Measurements from ENCODE around the gene ALPG.
"Not testable (repeated sequence)": the region's sequence is repeated elsewhere in the genome, so short reads cannot be mapped to it uniquely, and the experiment has no call there.

Gene ALPG

GRCh38 chr2:232444409-232445148, 37.9 kb downstream of the ALPG start:
- Histone ChIP-seq H3K4me2 (ENCODE audit: low read depth, low read length, poor library complexity, severe bottlenecking) (no peak overlapping the region), H3K27ac (ENCODE audit: low read depth, low read length) (no peak overlapping the region), H3K4me3 (ENCODE audit: insufficient read depth, low read length, poor library complexity, severe bottlenecking) (no peak overlapping the region)

GRCh38 chr2:232445149-232445885, 38.7 kb downstream of the ALPG start:
- not testable (repeated sequence) for H3K4me2 ChIP-seq (ENCODE audit: low read depth, low read length, poor library complexity, severe bottlenecking); H3K27ac ChIP-seq (ENCODE audit: low read depth, low read length); H2AFZ ChIP-seq (ENCODE audit: low read depth, low read length, severe bottlenecking); H3K9ac ChIP-seq (ENCODE audit: low read length); H3K9me3 ChIP-seq (ENCODE audit: insufficient read depth, low read length); H3K79me2 ChIP-seq (ENCODE audit: insufficient read depth, low read length); H3K36me3 ChIP-seq (ENCODE audit: low read length); H3F3A ChIP-seq (ENCODE audit: insufficient read depth); H3K9me2 ChIP-seq (replicated peaks; ENCODE audit: insufficient read depth, low read length); H3K4me3 ChIP-seq (ENCODE audit: insufficient read depth, low read length, poor library complexity, severe bottlenecking); H4K20me1 ChIP-seq (ENCODE audit: low read depth, low read length); H3K27me3 ChIP-seq (ENCODE audit: low read length)

More at GRCh38 chr2:232444409-232445148, 37.9 kb downstream of the ALPG start:
- H4K20me1 ChIP-seq (ENCODE audit: low read depth, low read length) = no peaks in the 10 kb centered on the region
- H3F3A ChIP-seq (ENCODE audit: insufficient read depth) = no peaks in the 10 kb centered on the region
- H3K27me3 ChIP-seq (ENCODE audit: low read length) = no peaks in the 10 kb centered on the region
- no peaks in the 10 kb centered on the region for H3K9me3 ChIP-seq (ENCODE audit: insufficient read depth, low read length)
- no peaks in the 10 kb centered on the region for H3K9me2 ChIP-seq (replicated peaks; ENCODE audit: insufficient read depth, low read length)
- TF ChIP-seq EZH2phosphoT487 (conservative IDR thresholded peaks at IDR 0.05; ENCODE audit: low read length) (no peak), CTCF (IDR thresholded peaks at IDR 0.05; ENCODE audit: insufficient read depth, low read length, poor library complexity, severe bottlenecking) (peak; percentile 56)
- H3K79me2 ChIP-seq (ENCODE audit: insufficient read depth, low read length) = no peaks in the 10 kb centered on the region
- no peaks in the 10 kb centered on the region for H3K36me3 ChIP-seq (ENCODE audit: low read length)
- no peak overlapping the region for H2AFZ ChIP-seq (ENCODE audit: low read depth, low read length, severe bottlenecking)
- no peak overlapping the region for H3K9ac ChIP-seq (ENCODE audit: low read length)

- not testable (repeated sequence) for H3K9me3 ChIP-seq (ENCODE audit: insufficient read depth, low read length); H2AFZ ChIP-seq (ENCODE audit: low read depth, low read length, severe bottlenecking); H3K36me3 ChIP-seq (ENCODE audit: low read length); H3F3A ChIP-seq (ENCODE audit: insufficient read depth); H3K4me2 ChIP-seq (ENCODE audit: low read depth, low read length, poor library complexity, severe bottlenecking); H3K27ac ChIP-seq (ENCODE audit: low read depth, low read length); H3K9me2 ChIP-seq (replicated peaks; ENCODE audit: insufficient read depth, low read length); H3K27me3 ChIP-seq (ENCODE audit: low read length); H3K9ac ChIP-seq (ENCODE audit: low read length); H4K20me1 ChIP-seq (ENCODE audit: low read depth, low read length); H3K79me2 ChIP-seq (ENCODE audit: insufficient read depth, low read length); H3K4me3 ChIP-seq (ENCODE audit: insufficient read depth, low read length, poor library complexity, severe bottlenecking)
Measured at GRCh38 chr2:232446266-232446777, 39.7 kb downstream of the ALPG start.

- Histone ChIP-seq H3K9me2 (replicated peaks; ENCODE audit: insufficient read depth, low read length) (no peaks in the 10 kb centered on the region), H3F3A (ENCODE audit: insufficient read depth) (no peaks in the 10 kb centered on the region), H2AFZ (ENCODE audit: low read depth, low read length, severe bottlenecking) (no peak overlapping the region), H3K27me3 (ENCODE audit: low read length) (no peaks in the 10 kb centered on the region), H4K20me1 (ENCODE audit: low read depth, low read length) (no peaks in the 10 kb centered on the region), H3K9ac (ENCODE audit: low read length) (no peak overlapping the region), H3K9me3 (ENCODE audit: insufficient read depth, low read length) (no peaks in the 10 kb centered on the region), H3K79me2 (ENCODE audit: insufficient read depth, low read length) (no peaks in the 10 kb centered on the region), H3K36me3 (ENCODE audit: low read length) (no peaks in the 10 kb centered on the region), H3K4me3 (ENCODE audit: insufficient read depth, low read length, poor library complexity, severe bottlenecking) (no peak overlapping the region), H3K4me2 (ENCODE audit: low read depth, low read length, poor library complexity, severe bottlenecking) (no peak overlapping the region), H3K27ac (ENCODE audit: low read depth, low read length) (no peak overlapping the region)
- TF ChIP-seq EZH2phosphoT487 (conservative IDR thresholded peaks at IDR 0.05; ENCODE audit: low read length) (no peak), CTCF (IDR thresholded peaks at IDR 0.05; ENCODE audit: insufficient read depth, low read length, poor library complexity, severe bottlenecking) (no peak)
Measured at GRCh38 chr2:232447091-232447620, 40.5 kb downstream of the ALPG start.
